ENCODE data around the gene GLP1R.
"Not testable (repeated sequence)": the region's sequence is repeated elsewhere in the genome, so short reads cannot be mapped to it uniquely, and the experiment has no call there.

Gene GLP1R

DNA sequence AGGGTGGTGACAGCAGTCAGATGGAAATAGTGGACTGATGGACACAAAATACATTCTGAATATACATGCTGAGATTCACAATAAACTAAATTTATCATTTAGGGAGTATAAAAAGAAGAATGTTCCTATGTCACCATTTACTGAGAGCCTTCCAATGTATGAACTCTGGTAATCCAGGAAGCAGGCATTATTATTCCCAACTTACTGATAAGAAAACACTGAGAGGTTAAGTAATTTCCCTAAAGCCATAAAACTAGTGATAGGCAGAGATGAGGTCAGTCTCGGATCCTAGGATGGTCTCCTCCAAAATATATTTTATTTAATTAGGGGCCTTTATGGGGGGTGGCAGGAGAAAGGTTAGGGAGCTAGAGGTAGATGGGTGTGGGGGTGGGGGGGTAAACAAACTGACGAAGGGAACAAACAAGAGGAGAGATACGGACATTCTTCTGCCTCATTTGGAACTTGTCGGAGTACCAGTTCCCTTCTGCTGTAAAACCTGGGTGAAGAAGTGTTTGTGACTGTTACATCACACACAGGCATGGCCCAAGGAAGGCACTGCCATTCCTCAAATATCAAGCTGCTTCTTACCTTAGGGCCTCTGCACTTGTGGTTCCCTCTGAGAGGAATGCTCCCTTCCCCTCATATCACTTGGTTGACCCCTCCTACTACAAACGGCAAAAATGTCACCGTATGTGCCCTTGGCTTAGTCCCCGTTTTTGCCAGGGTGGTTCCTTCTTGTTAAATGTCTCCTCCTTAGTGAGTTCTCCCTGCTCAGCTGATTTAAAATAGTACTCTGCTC, 59.7 kb downstream of the GLP1R start:
- no peak overlapping the region for H3K9ac ChIP-seq (ENCODE audit: low read depth, low read length)
- H3K36me3 ChIP-seq (ENCODE audit: insufficient read depth, low read length), result peaks cover 21% of the 10 kb centered on the region
- WGBS, result 88% methylated on average over 6 of the region's 7 CpGs
- no peaks in the 10 kb centered on the region for H3K9me3 ChIP-seq (ENCODE audit: insufficient read depth, low read depth, low read length)
- no peak overlapping the region for H3K4me3 ChIP-seq (ENCODE audit: low read length)
- peaks cover under 1% of the 10 kb centered on the region; the same call in 1 of the 2 replicates for H3K4me1 ChIP-seq (ENCODE audit: insufficient read depth, low read length)
- no peaks in the 10 kb centered on the region for H3K27me3 ChIP-seq (ENCODE audit: insufficient read depth, low read length)
- no peak overlapping the region for H3K27ac ChIP-seq (ENCODE audit: low read depth, low read length)

DNA sequence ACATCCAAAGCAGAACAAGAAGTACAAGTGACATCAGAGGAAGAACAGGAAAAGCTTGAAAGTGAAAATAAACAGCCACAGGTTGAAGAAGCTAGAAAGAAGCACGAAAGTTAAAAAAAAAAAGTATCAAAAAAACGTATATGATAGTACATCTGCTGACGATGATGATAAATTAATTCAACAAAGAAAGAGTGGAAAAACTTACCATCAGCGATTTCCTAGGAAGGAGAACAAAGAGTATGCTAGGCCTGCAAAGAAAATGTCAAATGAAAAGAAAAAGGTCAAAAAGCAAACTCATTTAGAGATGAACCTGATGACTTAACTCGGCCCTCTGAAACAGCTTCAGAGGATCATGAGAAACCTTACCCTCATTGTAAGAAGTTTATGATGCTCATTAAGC, 62.7 kb downstream of the GLP1R start:
- 95% methylated on average over 5 of the region's 5 CpGs for WGBS
- no peak overlapping the region for H3K4me3 ChIP-seq (ENCODE audit: low read length)
- H3K9ac ChIP-seq (ENCODE audit: low read depth, low read length), result no peak overlapping the region

DNA sequence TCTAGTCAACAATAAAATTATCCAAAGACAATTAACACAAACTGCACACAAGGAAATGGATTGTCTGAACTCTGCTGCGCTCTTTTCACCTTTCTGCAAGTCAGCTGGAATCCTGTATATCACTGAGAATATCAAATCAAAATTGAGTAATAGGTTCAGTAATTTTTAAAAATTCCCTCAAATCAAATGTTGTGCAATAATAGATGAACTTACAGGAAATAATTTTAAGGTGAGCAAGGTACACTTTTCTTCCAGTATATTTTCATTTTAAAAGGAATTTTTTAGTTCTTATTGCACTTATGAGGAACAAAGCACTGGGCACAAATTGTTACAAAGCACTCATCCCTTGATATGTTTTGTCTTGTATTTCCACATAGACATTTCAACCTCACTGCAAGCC, 65.2 kb downstream of the GLP1R start:
- no peak overlapping the region; the same call in 1 of the 2 replicates for H3K9ac ChIP-seq (ENCODE audit: low read depth, low read length)
- no peaks in the 10 kb centered on the region for H3K9me3 ChIP-seq (ENCODE audit: insufficient read depth, low read depth, low read length)
- H3K27me3 ChIP-seq (ENCODE audit: insufficient read depth, low read length), result no peaks in the 10 kb centered on the region
- H3K4me3 ChIP-seq (ENCODE audit: low read length), result peak overlapping the region; percentile 83
- peaks cover 16% of the 10 kb centered on the region for H3K4me1 ChIP-seq (ENCODE audit: insufficient read depth, low read length)
- H3K27ac ChIP-seq (ENCODE audit: low read depth, low read length), result no peak overlapping the region
- H3K36me3 ChIP-seq (ENCODE audit: insufficient read depth, low read length), result peaks cover 13% of the 10 kb centered on the region
- WGBS, result 90% methylated on average over 1 of the region's 1 CpG

More for the DNA sequence above, 62.7 kb downstream of the GLP1R start:
- peaks cover 16% of the 10 kb centered on the region for H3K4me1 ChIP-seq (ENCODE audit: insufficient read depth, low read length)
- peaks cover 14% of the 10 kb centered on the region for H3K36me3 ChIP-seq (ENCODE audit: insufficient read depth, low read length)
- no peak overlapping the region for H3K27ac ChIP-seq (ENCODE audit: low read depth, low read length)
- no peaks in the 10 kb centered on the region for H3K27me3 ChIP-seq (ENCODE audit: insufficient read depth, low read length)
- no peaks in the 10 kb centered on the region for H3K9me3 ChIP-seq (ENCODE audit: insufficient read depth, low read depth, low read length)

DNA sequence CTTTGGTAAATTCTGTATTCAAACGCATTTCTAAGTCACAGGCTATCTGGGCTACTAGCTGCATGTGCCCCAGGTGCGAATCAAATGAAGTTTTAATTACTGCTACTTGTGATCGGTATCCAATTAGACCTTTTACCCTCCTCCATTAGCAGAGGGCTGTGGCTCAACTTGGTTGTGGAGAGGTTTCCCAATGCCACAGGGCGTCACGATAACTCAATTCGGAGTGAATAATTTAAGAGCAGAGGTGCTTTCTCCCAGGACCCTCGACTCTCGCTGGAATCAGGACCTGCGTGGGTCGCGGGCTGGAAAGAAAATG, 65.8 kb downstream of the GLP1R start:
- no peak overlapping the region for H3K27ac ChIP-seq (ENCODE audit: low read depth, low read length)
- H3K27me3 ChIP-seq (ENCODE audit: insufficient read depth, low read length), result no peaks in the 10 kb centered on the region
- peaks cover 16% of the 10 kb centered on the region for H3K4me1 ChIP-seq (ENCODE audit: insufficient read depth, low read length)
- peak overlapping the region; percentile 82 for H3K9ac ChIP-seq (ENCODE audit: low read depth, low read length)
- H3K4me3 ChIP-seq (ENCODE audit: low read length), result peak overlapping the region; percentile 83
- peaks cover 7% of the 10 kb centered on the region for H3K36me3 ChIP-seq (ENCODE audit: insufficient read depth, low read length)
- under 1% methylated on average over 11 of the region's 11 CpGs for WGBS
- no peaks in the 10 kb centered on the region for H3K9me3 ChIP-seq (ENCODE audit: insufficient read depth, low read depth, low read length)

DNA sequence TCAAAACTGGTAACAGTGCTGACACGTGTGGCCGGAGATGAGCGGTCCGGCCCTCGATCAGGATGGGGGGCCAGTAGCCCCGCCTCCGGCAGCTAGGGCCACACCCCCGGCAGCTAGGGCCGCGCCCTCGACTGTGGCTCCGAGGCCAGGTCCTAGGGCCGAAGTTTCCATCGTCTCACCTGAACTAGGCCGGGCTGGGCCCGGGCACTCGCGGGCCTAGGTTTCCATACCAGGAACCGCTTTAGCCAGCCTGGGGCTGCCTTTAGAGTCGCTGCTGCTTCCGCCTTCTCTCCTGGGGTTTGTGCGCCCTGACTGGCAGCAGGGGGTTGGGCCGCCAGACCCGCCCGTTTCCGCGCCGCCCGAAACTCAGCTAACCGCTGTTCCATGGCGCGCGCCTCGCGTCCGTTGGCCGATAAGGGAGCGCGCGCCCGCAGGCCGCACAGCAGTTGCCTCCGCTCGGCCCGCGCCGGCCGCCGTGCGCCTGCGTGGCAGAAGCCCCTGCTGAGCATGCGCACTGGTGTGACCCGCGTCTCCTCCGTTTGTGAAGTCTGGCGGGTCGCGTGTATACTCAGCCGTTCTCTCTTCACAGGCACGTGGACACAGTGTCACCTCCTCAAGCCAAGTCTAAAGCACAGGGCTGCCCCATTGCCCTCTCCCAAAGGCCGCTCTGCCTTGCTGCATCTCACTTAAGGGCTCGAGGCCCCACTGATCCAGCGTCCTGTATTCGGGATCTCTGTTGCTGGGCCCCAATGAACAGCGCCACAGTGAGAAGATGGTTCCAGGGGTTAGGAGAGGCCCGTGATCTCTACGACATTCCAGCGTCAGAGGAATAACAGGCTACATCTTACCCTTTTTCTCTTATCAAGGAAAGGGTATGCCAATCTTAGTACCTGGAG, 66.4 kb downstream of the GLP1R start, which contains the start of gene SAYSD1:
Gene SAYSD1 (minus strand): TSS at position 483 of the 896 bp plus-strand sequence. CDS start 97 bp downstream, at position 386.
- Histone ChIP-seq H3K27me3 (ENCODE audit: insufficient read depth, low read length) (no peaks in the 10 kb centered on the region), H3K27ac (ENCODE audit: low read depth, low read length) (peak within 1 kb of the TSS; percentile 88), H3K9ac (ENCODE audit: low read depth, low read length) (peak within 1 kb of the TSS; percentile 82), H3K4me3 (ENCODE audit: low read length) (peak within 1 kb of the TSS; percentile 83), H3K9me3 (ENCODE audit: insufficient read depth, low read depth, low read length) (no peaks in the 10 kb centered on the region), H3K4me1 (ENCODE audit: insufficient read depth, low read length) (peaks cover 16% of the 10 kb centered on the region), H3K36me3 (ENCODE audit: insufficient read depth, low read length) (peaks cover 1% of the 10 kb centered on the region)
- 4% methylated on average over 68 of the region's 68 CpGs for WGBS

DNA sequence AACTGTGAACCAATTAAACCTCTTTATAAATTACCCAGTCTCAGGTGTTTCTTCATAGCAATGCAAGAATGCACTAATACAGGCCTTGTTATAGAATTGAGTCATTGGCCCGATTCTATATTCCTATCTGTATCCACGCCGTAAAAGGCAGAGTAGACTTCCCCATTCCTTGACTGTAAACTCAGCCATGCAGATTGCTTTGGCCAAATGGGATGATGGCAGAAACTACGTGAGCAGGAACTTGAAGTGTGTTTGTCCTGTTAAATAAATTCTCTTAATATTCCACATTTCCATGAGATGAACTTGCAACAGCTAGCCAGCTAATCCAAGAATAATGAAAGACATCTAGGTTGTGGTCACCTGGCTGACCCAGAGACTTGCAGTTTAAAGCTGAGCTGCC, 70.3 kb downstream of the GLP1R start:
- no peak overlapping the region for H3K27ac ChIP-seq (ENCODE audit: low read depth, low read length)
- peaks cover 9% of the 10 kb centered on the region; the same call in 1 of the 2 replicates for H3K4me1 ChIP-seq (ENCODE audit: insufficient read depth, low read length)
- H3K4me3 ChIP-seq (ENCODE audit: low read length), result no peak overlapping the region
- H3K9me3 ChIP-seq (ENCODE audit: insufficient read depth, low read depth, low read length), result no peaks in the 10 kb centered on the region
- 92% methylated on average over 4 of the region's 4 CpGs for WGBS
- H3K9ac ChIP-seq (ENCODE audit: low read depth, low read length), result no peak overlapping the region
- no peaks in the 10 kb centered on the region for H3K27me3 ChIP-seq (ENCODE audit: insufficient read depth, low read length)
- no peaks in the 10 kb centered on the region for H3K36me3 ChIP-seq (ENCODE audit: insufficient read depth, low read length)

DNA sequence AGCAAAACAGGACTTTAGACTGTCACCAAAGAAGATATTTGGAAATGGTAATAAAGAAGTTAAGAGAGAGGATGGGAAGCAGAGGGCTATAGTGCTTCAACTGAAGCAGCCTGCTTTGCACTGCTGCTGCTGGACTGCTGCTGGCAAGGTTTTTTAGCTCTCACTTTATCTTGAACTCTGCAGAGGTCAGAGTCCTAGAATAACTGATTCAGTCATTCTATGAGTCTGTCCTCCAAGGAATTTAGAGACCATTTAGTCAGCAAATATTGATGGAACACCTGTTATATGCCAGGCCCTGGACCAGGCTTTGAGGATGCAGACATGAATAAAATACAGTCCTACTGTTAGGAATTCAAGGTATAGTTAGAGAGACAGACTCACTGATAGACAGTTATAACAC, 75.5 kb downstream of the GLP1R start:
- Histone ChIP-seq H3K27ac (ENCODE audit: low read depth, low read length) (no peak overlapping the region), H3K9me3 (ENCODE audit: insufficient read depth, low read depth, low read length) (no peaks in the 10 kb centered on the region), H3K36me3 (ENCODE audit: insufficient read depth, low read length) (no peaks in the 10 kb centered on the region), H3K27me3 (ENCODE audit: insufficient read depth, low read length) (no peaks in the 10 kb centered on the region), H3K4me3 (ENCODE audit: low read length) (no peak overlapping the region), H3K9ac (ENCODE audit: low read depth, low read length) (no peak overlapping the region), H3K4me1 (ENCODE audit: insufficient read depth, low read length) (no peaks in the 10 kb centered on the region)

DNA sequence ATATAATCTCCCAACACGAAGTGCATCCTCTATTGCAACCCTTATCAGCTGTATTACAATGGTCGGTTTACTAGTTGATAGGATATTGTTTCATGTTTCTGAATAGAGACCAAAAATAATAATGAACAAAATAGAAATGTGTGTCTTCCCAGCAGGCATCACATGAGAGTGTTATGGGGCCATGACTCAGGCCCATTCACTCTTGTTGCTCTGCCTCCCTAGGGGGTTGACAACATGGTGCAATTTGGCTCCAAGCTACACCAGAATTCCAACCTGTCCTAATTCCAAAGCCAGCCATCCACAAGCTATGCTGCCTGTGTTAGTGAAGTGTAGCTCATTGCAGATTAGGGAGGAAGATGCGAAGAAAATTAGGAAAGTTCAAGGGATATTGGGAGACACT, 79.5 kb downstream of the GLP1R start:
- H3K36me3 ChIP-seq (ENCODE audit: insufficient read depth, low read length), result no peaks in the 10 kb centered on the region
- H3K27me3 ChIP-seq (ENCODE audit: insufficient read depth, low read length), result no peaks in the 10 kb centered on the region
- WGBS, result 93% methylated on average over 3 of the region's 3 CpGs
- H3K9ac ChIP-seq (ENCODE audit: low read depth, low read length), result no peak overlapping the region
- H3K9me3 ChIP-seq (ENCODE audit: insufficient read depth, low read depth, low read length), result no peaks in the 10 kb centered on the region
- H3K27ac ChIP-seq (ENCODE audit: low read depth, low read length), result no peak overlapping the region
- H3K4me1 ChIP-seq (ENCODE audit: insufficient read depth, low read length), result peaks cover 11% of the 10 kb centered on the region
- H3K4me3 ChIP-seq (ENCODE audit: low read length), result no peak overlapping the region

DNA sequence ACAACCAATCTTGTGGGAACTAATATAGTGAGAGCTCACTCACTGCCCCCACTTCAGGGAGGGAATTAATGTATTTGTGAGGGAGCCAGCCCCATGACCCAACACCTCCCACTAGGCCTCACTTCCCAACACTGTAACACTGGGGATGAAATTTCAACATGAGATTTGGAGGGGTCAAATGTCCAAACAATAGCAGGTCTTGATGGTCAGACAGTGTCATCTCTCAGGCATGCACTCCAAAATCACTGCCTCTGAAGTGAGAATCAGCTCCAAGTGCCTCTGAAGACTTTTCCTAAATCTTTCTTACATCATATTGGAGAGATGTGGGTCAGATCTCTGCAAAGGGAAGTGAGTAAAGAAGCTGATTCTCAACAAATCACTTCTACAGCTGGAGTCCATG, 80.3 kb downstream of the GLP1R start:
- H3K27me3 ChIP-seq (ENCODE audit: insufficient read depth, low read length), result no peaks in the 10 kb centered on the region
- no peaks in the 10 kb centered on the region for H3K9me3 ChIP-seq (ENCODE audit: insufficient read depth, low read depth, low read length)

DNA sequence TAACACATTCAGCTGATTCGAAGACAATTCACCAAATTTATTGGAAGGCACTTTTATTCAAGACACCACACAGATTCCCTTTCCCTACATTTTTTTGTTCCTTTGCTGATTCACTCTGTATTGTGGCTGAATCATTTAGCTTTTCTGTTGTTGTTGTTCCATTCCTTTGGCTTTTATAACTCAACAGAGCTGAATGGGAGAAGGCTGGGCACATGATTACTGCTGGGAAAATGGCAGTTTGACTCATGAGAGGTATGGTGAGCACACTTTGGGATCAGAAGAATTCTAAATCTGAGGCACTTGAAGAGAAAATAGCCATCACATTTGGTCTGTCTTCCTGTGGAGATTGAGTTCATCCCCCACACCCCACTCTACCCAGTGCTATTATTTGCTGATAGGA, 82.1 kb downstream of the GLP1R start:
- Histone ChIP-seq H3K27me3 (ENCODE audit: insufficient read depth, low read length) (no peaks in the 10 kb centered on the region), H3K4me1 (ENCODE audit: insufficient read depth, low read length) (peaks cover 11% of the 10 kb centered on the region), H3K4me3 (ENCODE audit: low read length) (no peak overlapping the region), H3K27ac (ENCODE audit: low read depth, low read length) (no peak overlapping the region), H3K9me3 (ENCODE audit: insufficient read depth, low read depth, low read length) (no peaks in the 10 kb centered on the region), H3K9ac (ENCODE audit: low read depth, low read length) (no peak overlapping the region), H3K36me3 (ENCODE audit: insufficient read depth, low read length) (no peaks in the 10 kb centered on the region)
- 89% methylated on average over 1 of the region's 1 CpG for WGBS

More for the DNA sequence above, 80.3 kb downstream of the GLP1R start:
- Histone ChIP-seq H3K9ac (ENCODE audit: low read depth, low read length) (no peak overlapping the region), H3K4me3 (ENCODE audit: low read length) (no peak overlapping the region), H3K36me3 (ENCODE audit: insufficient read depth, low read length) (no peaks in the 10 kb centered on the region), H3K4me1 (ENCODE audit: insufficient read depth, low read length) (peaks cover 11% of the 10 kb centered on the region), H3K27ac (ENCODE audit: low read depth, low read length) (no peak overlapping the region)

DNA sequence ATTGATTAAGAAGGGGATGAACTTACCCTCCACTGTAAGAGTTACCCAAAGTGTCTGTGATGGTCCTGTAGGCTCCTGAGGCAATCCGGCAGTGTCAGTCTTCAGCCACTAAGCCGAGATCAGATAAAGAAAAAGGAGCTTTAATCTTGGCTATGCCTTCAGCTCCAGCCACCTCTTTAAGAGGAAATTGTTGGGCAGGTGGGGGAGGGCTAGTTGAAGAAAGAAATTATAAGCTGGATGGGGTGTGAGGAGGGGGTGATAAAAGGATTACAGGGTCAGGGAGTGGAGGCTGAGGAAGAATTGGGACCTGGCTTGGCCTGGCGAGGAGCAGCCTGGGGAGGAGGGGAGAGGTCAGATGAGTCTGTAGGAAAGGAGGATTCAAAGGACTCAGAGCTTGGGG, 86.2 kb downstream of the GLP1R start:
- H3K27me3 ChIP-seq (ENCODE audit: insufficient read depth, low read length); H3K4me3 ChIP-seq (ENCODE audit: low read length); H3K27ac ChIP-seq (ENCODE audit: low read depth, low read length); H3K9ac ChIP-seq (ENCODE audit: low read depth, low read length); H3K36me3 ChIP-seq (ENCODE audit: insufficient read depth, low read length); H3K9me3 ChIP-seq (ENCODE audit: insufficient read depth, low read depth, low read length): not testable (repeated sequence)
- WGBS, result 83% methylated on average over 3 of the region's 3 CpGs
- peaks cover 11% of the 10 kb centered on the region for H3K4me1 ChIP-seq (ENCODE audit: insufficient read depth, low read length)
